HTERT RPE-1 (cell line): ENCODE measurements around the gene SPPL2C.

Experiments
- in situ Hi-C: fragments of 300-500 bp; cut with MboI; formaldehyde crosslinking; loops from 4 replicates; pipeline ENCODE4 v1.14.3; 2020; ENCODE audit warnings: low sequenced_read_pairs

Gene SPPL2C

DNA sequence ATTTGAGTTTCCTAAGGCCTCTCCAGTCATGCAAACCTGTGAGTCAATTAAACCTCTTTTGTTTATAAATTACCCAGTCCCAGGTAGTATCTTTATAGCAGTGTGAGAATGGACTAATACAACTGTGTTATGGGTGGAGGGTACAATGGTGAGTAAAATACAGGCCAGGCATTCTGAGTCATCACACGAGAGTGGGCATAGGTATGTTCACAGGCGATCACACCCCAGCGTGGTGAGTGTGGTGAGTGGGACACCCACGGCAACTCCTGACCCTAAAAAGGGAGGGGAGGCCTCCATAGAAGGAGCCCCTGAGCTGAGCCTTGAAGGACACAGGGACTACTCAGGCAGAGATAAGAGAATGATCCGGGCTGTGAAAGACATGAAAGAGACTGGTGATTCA, 27.0 kb downstream of the SPPL2C start:
- in situ Hi-C loops, result no loop called here

DNA sequence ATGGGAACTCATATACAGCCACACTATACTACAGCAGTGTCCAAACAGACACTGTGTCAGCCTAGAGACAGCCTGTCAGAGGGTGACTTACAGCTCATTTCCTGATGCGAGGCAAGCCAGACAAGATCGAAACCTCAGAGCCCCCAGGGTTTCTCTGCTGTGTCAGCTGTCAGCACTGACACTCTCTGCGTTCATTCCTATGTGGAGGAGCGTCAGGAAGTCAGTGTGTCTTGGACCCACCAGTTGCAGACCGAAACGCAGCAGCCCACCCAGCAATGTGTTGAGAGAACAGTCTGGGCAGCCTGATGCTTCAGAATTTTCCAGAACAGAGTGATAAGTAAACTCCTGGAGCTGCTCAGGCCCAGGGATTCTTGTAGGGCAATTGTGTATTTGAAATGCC, 29.0 kb downstream of the SPPL2C start:
- in situ Hi-C loops, result no loop called here

DNA sequence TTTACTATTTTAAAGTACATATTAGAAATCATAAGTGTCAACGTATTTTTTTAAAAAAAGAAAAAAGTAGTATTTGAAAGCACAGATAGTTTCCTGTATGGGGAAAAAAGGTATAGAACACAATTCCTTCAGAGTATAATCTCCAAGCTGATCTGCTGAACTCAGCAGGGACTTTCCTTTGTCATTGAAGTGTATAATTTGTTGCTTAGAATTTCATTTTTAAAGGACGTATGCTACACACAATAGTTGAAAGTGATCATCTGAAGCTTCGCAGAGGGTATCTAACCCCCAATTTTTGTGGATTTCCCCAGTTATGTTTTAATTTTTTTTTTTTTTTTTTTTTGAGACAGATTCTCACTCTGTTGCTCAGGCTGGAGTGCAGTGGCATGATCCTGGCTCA, 29.5 kb downstream of the SPPL2C start:
- in situ Hi-C loops, result no loop called here

DNA sequence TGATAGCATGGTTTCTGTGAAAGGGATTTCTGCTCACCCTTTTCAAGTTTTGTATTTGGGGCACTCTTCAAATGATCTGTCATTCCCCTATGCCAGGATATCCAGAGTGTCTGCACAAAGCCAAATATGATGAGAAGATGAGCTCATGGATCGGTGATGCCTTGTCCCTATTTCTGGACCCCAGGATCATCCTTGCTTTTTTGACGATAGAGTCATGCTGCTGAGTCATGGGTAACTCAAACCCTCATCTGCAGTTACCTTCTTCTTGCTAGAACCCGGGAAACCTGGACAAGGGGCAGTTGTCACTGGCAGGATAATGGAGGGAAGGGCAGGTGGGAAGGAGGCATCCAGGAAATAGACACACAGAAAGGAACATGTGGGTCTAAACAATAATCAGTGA, 31.9 kb downstream of the SPPL2C start:
- in situ Hi-C loops, result no loop called here

DNA sequence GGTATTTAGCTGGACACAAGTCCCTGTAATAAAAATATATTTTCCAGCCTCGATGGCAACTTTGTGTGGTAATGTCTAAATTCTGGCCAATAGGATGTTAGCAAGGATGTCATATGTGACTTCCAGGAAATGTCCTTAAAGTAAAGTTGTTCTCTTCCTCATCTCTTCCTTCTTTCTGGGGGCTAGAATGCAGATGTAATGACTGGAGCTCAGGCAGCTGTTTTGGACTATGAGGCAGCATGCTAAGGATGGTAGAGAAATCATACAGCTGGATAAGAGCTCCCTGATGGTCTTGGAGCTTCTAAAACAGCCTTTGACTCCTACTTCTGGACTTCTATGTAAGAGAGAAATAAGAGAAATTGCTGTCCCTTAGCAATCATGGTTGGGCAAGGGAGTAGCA, 32.8 kb downstream of the SPPL2C start:
- in situ Hi-C loops, result no loop called here

DNA sequence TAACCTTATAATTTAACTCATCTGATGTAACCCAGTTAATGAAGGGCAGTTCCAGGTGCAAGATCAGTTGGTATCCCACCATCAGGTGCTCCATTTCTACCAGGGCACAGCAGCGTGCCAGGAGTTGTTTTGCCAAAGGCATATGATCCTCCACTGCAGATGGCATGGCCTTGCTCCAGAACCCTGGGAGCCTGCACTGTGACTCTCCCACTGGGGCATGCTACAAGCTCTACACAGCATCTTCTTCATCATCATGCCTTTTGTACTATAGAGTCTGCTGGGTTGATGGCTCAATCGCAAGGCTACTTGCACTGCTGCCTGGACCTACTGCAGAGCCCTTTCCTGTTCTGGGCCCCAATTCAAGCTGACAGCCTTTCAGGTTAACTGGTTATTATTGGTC, 38.4 kb downstream of the SPPL2C start:
- in situ Hi-C loops, result no loop called here

DNA sequence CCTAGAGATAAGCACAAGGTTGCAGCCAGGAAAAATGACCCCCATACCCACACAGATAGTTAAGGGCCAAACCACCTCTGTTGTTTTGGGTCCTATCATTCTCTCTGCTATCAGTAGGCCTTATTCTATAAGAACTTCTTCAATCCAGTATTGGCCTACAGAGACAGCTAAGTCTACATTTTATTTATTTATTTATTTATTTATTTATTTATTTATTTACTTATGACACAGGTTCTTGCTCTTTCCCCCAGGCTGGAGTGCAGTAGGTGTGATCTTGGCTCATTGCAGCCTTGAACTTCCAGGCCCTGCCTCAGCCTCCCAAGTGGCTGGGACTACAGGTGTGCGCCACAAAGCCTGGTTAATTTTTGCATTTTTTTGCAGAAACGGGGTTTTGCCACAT, 42.2 kb downstream of the SPPL2C start:
- in situ Hi-C loops, result no loop called here

DNA sequence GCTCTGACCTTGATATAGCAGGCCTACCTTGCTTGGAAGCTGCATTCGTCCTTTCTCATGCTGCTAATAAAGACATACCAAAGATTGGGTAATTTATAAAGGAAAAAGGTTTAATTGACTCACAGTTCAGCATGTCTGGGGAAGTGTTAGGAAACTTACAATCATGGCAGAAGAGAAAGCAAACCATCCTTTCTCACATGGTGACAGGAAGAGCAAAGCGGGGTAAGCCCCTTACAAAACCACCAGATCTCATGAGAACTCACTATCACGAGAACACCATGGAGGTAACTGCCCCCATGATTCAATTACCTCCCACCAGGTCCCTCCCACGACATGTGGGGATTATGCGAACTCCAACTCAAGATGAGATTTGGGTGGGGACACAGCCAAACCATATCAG, 43.7 kb downstream of the SPPL2C start:
- in situ Hi-C loops, result no loop called here

DNA sequence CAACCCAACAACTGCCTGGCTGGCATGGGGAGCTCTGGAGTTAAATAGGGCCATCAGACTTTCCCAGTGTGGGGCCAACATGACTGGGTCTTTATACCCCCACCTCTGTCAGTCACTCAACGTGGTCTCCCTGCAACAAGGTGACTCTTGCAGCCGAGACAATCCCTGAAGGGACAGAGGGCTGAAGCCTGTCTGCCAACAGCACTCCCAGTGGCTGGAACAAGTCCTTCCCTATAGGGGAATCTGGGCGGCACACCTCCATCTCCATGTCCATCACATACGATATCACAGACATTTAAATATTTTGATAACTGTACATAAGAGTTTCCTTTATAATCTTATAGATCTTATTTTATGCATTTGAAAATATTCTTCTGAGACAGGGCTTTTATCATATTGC, 44.9 kb downstream of the SPPL2C start:
- in situ Hi-C loops, result no loop called here

DNA sequence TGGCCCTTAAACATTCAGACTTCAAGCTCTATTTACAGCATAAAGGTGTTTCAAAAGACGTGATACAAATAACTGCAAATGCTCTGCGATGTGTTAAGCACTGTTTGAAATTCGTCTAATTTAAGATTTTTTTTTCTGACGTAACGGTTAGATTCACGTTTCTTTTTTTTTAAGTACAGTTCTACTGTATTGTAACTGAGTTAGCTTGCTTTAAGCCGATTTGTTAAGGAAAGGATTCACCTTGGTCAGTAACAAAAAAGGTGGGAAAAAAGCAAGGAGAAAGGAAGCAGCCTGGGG, 49.0 kb downstream of the SPPL2C start:
- in situ Hi-C loops, result no loop called here

DNA sequence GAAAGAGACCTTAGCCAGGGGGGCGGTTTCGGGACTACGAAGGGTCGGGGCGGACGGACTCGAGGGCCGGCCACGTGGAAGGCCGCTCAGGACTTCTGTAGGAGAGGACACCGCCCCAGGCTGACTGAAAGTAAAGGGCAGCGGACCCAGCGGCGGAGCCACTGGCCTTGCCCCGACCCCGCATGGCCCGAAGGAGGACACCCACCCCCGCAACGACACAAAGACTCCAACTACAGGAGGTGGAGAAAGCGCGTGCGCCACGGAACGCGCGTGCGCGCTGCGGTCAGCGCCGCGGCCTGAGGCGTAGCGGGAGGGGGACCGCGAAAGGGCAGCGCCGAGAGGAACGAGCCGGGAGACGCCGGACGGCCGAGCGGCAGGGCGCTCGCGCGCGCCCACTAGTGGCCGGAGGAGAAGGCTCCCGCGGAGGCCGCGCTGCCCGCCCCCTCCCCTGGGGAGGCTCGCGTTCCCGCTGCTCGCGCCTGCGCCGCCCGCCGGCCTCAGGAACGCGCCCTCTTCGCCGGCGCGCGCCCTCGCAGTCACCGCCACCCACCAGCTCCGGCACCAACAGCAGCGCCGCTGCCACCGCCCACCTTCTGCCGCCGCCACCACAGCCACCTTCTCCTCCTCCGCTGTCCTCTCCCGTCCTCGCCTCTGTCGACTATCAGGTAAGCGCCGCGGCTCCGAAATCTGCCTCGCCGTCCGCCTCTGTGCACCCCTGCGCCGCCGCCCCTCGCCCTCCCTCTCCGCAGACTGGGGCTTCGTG, 49.5 kb downstream of the SPPL2C start, which contains the start of gene MAPT:
TSS of gene MAPT (plus strand) at position 533 of the 763 bp plus-strand sequence. CDS start 67,784 bp downstream, outside the sequence.
- in situ Hi-C loops, result no loop called here

DNA sequence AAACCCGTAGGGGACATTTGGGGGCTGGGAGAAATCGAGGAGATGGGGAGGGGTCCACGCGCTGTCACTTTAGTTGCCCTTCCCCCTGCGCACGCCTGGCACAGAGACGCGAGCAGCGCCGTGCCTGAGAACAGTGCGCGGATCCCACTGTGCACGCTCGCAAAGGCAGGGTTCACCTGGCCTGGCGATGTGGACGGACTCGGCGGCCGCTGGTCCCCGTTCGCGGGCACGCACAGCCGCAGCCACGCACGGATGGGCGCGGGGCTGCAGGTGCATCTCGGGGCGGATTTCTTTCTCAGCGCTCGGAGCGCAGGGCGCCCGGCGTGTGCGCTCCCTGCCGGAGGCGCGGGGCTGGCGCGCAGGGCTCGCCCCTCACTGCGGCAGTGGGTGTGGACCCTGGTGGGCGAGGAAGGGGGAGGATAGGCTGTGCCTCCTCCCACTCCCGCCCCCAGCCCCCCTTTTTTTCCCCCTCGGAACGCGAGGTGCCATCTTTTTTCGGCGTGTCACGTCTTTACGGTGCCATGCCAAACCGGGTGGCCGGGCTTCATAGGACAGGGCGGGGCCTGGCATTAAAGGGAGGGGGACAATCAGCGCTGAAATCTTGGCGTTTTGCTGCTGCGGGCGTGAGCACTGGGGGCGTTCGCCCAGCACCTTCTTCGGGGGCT, 50.8 kb downstream of the SPPL2C start:
- in situ Hi-C loops, result no loop called here

DNA sequence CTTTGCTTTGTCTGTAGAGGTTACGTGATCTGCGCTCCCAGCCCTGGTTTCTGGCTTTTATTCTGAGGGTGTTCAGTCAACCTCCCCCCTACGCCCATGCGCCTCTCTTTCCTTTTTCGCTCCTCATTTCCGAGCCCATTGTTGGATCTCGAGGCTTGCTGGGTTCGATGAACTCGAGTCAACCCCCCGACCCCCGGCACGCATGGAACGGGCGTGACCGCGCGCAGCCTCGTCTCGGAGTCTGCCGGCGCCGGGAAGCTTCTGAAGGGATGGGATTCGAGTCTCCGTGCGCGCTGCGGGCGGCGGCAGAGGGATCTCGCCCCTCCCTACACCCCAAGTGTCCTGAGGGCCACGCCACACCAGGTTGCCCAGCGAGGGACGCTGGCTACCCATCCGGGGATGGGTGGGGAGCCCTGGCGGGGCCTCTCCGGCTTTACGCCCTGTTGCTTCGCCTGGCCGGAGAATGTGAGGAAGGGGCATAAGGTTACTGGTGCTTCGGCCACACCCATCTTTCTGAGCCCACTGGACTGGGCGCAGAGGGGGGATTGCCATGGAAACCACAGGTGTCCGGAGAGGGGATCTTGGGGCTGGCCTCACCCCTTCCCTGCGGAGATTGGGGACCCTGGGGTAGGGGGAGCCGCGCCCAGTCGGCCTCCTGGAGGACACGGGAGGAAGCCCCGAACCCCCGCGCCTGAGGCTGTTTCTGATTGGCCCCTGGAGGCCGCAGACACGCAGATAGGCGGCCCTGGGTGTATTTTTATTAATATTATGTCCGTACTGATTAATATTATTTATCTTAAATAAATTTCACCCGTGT, 51.5 kb downstream of the SPPL2C start:
- in situ Hi-C loops, result no loop called here
